H1 (cell line): ENCODE data around the gene ANXA9. TPM values are rescaled to one million over a fixed set of nuclear protein-coding genes. Genes with fewer than 3 reads are reported as not detected.

Experiments used
- CTCF ChIA-PET: fragments of 300-600 bp; sonication (Branson Sonifier 250); formaldehyde crosslinking; loops from one replicate; lab custom pipeline; 2021; ENCODE audit not compliant: partially characterized antibody; lab: Charles Lee
- POLR2A ChIA-PET: fragments of 300-600 bp; sonication (Branson Sonifier 250); formaldehyde crosslinking; loops from one replicate; lab custom pipeline; 2021; ENCODE audit warnings: inconsistent platforms; ENCODE audit not compliant: partially characterized antibody; lab: Charles Lee
- DNase-seq, 2 experiments: peaks; one replicate each; pipeline versions ENCODE4 v3.0.0 to v3.0.0-alpha.2; 2010 to 2022; ENCODE audit warnings: low spot score in 2 of 2, low read depth in 1 of 2, mixed read lengths in 1 of 2
- FAIRE-seq: peaks from 2 replicates; lab custom pipeline; 2011; peaks lifted over from hg19 to GRCh38; lab: Jason Lieb, UNC
- H2AFZ ChIP-seq: 2 replicates; pipeline ENCODE4 v1.8.1; 2012; ENCODE audit warnings: low read length, inconsistent platforms
- H2AK5ac ChIP-seq: 2 replicates; pipeline ENCODE4 v1.6.1; 2013; ENCODE audit warnings: low read depth, low read length
- H2BK120ac ChIP-seq: replicated peaks from 2 replicates; pipeline ENCODE3; 2013; ENCODE audit warnings: low read depth, low read length, inconsistent platforms
- H2BK12ac ChIP-seq: 2 replicates; pipeline ENCODE4 v1.6.1; 2013; ENCODE audit warnings: low read depth, low read length
- H2BK15ac ChIP-seq: 2 replicates; pipeline ENCODE4 v1.6.1; 2013; ENCODE audit warnings: low read length
- H2BK20ac ChIP-seq: 2 replicates; pipeline ENCODE4 v1.6.1; 2013; ENCODE audit warnings: low read length
- H2BK5ac ChIP-seq: 2 replicates; pipeline ENCODE4 v1.6.1; 2013; ENCODE audit warnings: low read depth, low read length
- H3K14ac ChIP-seq: 2 replicates; pipeline ENCODE4 v1.6.1; 2013; ENCODE audit warnings: inconsistent platforms; ENCODE audit not compliant: insufficient read length
- H3K18ac ChIP-seq: 2 replicates; pipeline ENCODE4 v1.6.1; 2013; ENCODE audit warnings: low read length; ENCODE audit errors: extremely low read depth
- H3K23ac ChIP-seq: 2 replicates; pipeline ENCODE4 v1.6.1; 2013; ENCODE audit warnings: inconsistent platforms; ENCODE audit not compliant: insufficient read length
- H3K23me2 ChIP-seq: 2 replicates; pipeline ENCODE4 v1.6.1; 2013; ENCODE audit warnings: low read depth, low read length
- H3K27ac ChIP-seq: 2 replicates; pipeline ENCODE4 v1.6.1; 2011; ENCODE audit warnings: low read depth, low read length, inconsistent platforms
- H3K27me3 ChIP-seq, 4 experiments: replicated peaks in 1 of 4; 1 replicate in 1 of 4; 2 replicates in 3 of 4; pipeline versions ENCODE4 v1.6.1 to v1.8.1; 2011 to 2013; ENCODE audit warnings: low read length in 3 of 4, mild to moderate bottlenecking in 3 of 4, inconsistent platforms in 2 of 4, mixed read lengths in 2 of 4, moderate library complexity in 1 of 4; ENCODE audit not compliant: control insufficient read depth in 3 of 4, insufficient read depth in 3 of 4; ENCODE audit errors: extremely low read depth in 1 of 4
- H3K36me3 ChIP-seq, 4 experiments: 2 replicates each; pipeline versions ENCODE4 v1.6.1 to v1.8.1; 2011 to 2013; ENCODE audit warnings: mild to moderate bottlenecking in 4 of 4, low read length in 3 of 4, moderate library complexity in 2 of 4, control low read depth in 1 of 4, inconsistent platforms in 1 of 4; ENCODE audit not compliant: insufficient read depth in 4 of 4, control insufficient read depth in 2 of 4
- H3K4ac ChIP-seq: replicated peaks from 2 replicates; pipeline ENCODE3; 2013; ENCODE audit warnings: low read length, low read depth, mixed read lengths, inconsistent platforms; ENCODE audit not compliant: insufficient read length
- H3K4me1 ChIP-seq, 4 experiments: replicated peaks in 1 of 4; 1 replicate in 1 of 4; 2 replicates in 3 of 4; pipeline versions ENCODE4 v1.6.1 to v1.8.1; 2011 to 2013; ENCODE audit warnings: low read length in 3 of 4, inconsistent platforms in 2 of 4, mixed read lengths in 1 of 4; ENCODE audit not compliant: insufficient read depth in 4 of 4, control insufficient read depth in 3 of 4
- H3K4me2 ChIP-seq, 2 experiments: 2 replicates each; pipeline versions ENCODE4 v1.6.1 to v1.8.1; 2011 to 2013; ENCODE audit warnings: low read depth in 2 of 2, low read length in 2 of 2, control low read depth in 1 of 2, inconsistent platforms in 1 of 2, mild to moderate bottlenecking in 1 of 2; ENCODE audit not compliant: insufficient read depth in 1 of 2
- H3K4me3 ChIP-seq, 4 experiments: fragments of 200-600, 300-600 bp in 1 of 4; sonication (generic), shearing (Covaris generic), sonication (Bioruptor Twin) in 1 of 4; 2 replicates each; pipeline versions ENCODE4 v1.5.1 to v1.8.1; 2011 to 2016; ENCODE audit warnings: low read length in 4 of 4, low read depth in 3 of 4, control low read depth in 2 of 4, inconsistent platforms in 2 of 4, mild to moderate bottlenecking in 2 of 4, mixed read lengths in 1 of 4, moderate library complexity in 1 of 4; ENCODE audit not compliant: insufficient read depth in 2 of 4; ENCODE audit errors: extremely low read depth in 1 of 4
- H3K56ac ChIP-seq: replicated peaks from 2 replicates; pipeline ENCODE3; 2013; ENCODE audit warnings: low read depth, mild to moderate bottlenecking, mixed read lengths, low read length, inconsistent platforms; ENCODE audit not compliant: insufficient read length
- H3K79me1 ChIP-seq: 2 replicates; pipeline ENCODE4 v1.6.1; 2013; ENCODE audit warnings: low read depth, low read length, control low read depth
- H3K79me2 ChIP-seq, 2 experiments: 2 replicates each; pipeline versions ENCODE4 v1.6.1 to v1.8.1; 2012 to 2013; ENCODE audit warnings: low read length in 2 of 2, mild to moderate bottlenecking in 2 of 2, inconsistent platforms in 1 of 2; ENCODE audit not compliant: insufficient read depth in 2 of 2, control insufficient read depth in 1 of 2
- H3K9ac ChIP-seq, 4 experiments: replicated peaks in 1 of 4; 1 replicate in 1 of 4; 2 replicates in 3 of 4; pipeline versions ENCODE4 v1.6.1 to v1.8.1; 2011 to 2013; ENCODE audit warnings: low read depth in 3 of 4, low read length in 3 of 4, control low read depth in 2 of 4, mild to moderate bottlenecking in 2 of 4, moderate library complexity in 2 of 4, inconsistent platforms in 1 of 4; ENCODE audit errors: extremely low read depth in 1 of 4
- H3K9me3 ChIP-seq, 2 experiments: 2 replicates each; pipeline versions ENCODE4 v1.6.1 to v1.8.1; 2012 to 2013; ENCODE audit warnings: mild to moderate bottlenecking in 2 of 2, moderate library complexity in 2 of 2, control low read depth in 1 of 2, inconsistent platforms in 1 of 2, low read depth in 1 of 2, low read length in 1 of 2, mixed read lengths in 1 of 2; ENCODE audit not compliant: insufficient read depth in 2 of 2
- H4K20me1 ChIP-seq, 2 experiments: replicated peaks in 1 of 2; 2 replicates each; pipeline versions ENCODE3 to v1.8.1; 2011 to 2013; ENCODE audit warnings: inconsistent platforms in 2 of 2, low read length in 2 of 2, mild to moderate bottlenecking in 1 of 2; ENCODE audit not compliant: insufficient read depth in 2 of 2, control insufficient read depth in 1 of 2
- H4K5ac ChIP-seq: 2 replicates; pipeline ENCODE4 v1.6.1; 2013; ENCODE audit warnings: low read length, low read depth, mixed read lengths, inconsistent platforms; ENCODE audit not compliant: insufficient read length
- H4K8ac ChIP-seq: 2 replicates; pipeline ENCODE4 v1.8.0; 2013; ENCODE audit warnings: mild to moderate bottlenecking, moderate library complexity, low read length, inconsistent platforms; ENCODE audit not compliant: insufficient read depth; ENCODE audit errors: extremely low read depth
- H4K91ac ChIP-seq: replicated peaks from 2 replicates; pipeline ENCODE3; 2013; ENCODE audit warnings: low read length, mixed read lengths, inconsistent platforms; ENCODE audit not compliant: insufficient read length
- EZH2 ChIP-seq: fragments of 200-600 bp; sonication (generic); IDR thresholded peaks from 2 replicates; pipeline ENCODE4 v1.7.1; 2012; ENCODE audit warnings: low read depth, mild to moderate bottlenecking, moderate library complexity, low read length, inconsistent platforms; ENCODE audit not compliant: severe bottlenecking
- PHF8 ChIP-seq: fragments of 200-600 bp; sonication (generic); conservative IDR thresholded peaks from 2 replicates; pipeline ENCODE4 v1.7.1; 2012; ENCODE audit warnings: low read depth, mild to moderate bottlenecking, inconsistent platforms, low read length, moderate library complexity
- SAP30 ChIP-seq: fragments of 300-600 bp; sonication (generic); IDR thresholded peaks from 2 replicates; pipeline ENCODE4 v1.7.1; 2012; ENCODE audit warnings: low read length, moderate library complexity, mild to moderate bottlenecking, inconsistent platforms; ENCODE audit not compliant: insufficient read depth, insufficient replicate concordance
- WGBS, 2 experiments: shearing (Covaris generic) in 1 of 2; methylation state at CpG; one replicate each; pipeline versions ENCODE4 v1.1.6 to v1.1.7; 2013 to 2015; ENCODE audit warnings: low lambda C conversion rate in 2 of 2, mixed read lengths in 2 of 2, inconsistent platforms in 1 of 2, low coverage in 1 of 2, missing lambda C conversion rate in 1 of 2; ENCODE audit not compliant: insufficient replicate concordance in 2 of 2, insufficient coverage in 1 of 2, insufficient read length in 1 of 2; ENCODE audit errors: extremely low coverage in 1 of 2, missing lambda C conversion rate in 1 of 2; 5-methylcytosine and 5-hydroxymethylcytosine counted together
- polyA plus RNA-seq, 7 experiments: library from polyadenylated mRNA; depleted of rRNA in 3 of 7; stranded (reverse) in 5 of 7; unstranded in 2 of 7; fragments of >200 nt in 5 of 7; fragments of 200-250 nt in 2 of 7; gene quantifications; 1 replicate in 5 of 7; 2 replicates in 1 of 7; 4 replicates in 1 of 7; pipeline versions ENCODE4 v1.2.1 to v1.2.3, GENCODE V29; 2011 to 2013; ENCODE audit warnings: missing spikeins in 2 of 7, mixed read lengths in 2 of 7
- total RNA-seq: library from RNA; stranded (reverse); fragmentation: NEBNext Ultra II Directional; extraction: Animal tissue kit (Norgen Biotek cat#: 25700); gene quantifications from 2 replicates; pipeline ENCODE4 v1.2.1, GENCODE V29; 2021

ANXA9 gene
- total and polyA plus RNA-seq, 2 of the 8 experiments (the other 6 are each of a cell fraction or from before 2014, with no cell fraction given), result 1.8 to 3.5 TPM

DNA sequence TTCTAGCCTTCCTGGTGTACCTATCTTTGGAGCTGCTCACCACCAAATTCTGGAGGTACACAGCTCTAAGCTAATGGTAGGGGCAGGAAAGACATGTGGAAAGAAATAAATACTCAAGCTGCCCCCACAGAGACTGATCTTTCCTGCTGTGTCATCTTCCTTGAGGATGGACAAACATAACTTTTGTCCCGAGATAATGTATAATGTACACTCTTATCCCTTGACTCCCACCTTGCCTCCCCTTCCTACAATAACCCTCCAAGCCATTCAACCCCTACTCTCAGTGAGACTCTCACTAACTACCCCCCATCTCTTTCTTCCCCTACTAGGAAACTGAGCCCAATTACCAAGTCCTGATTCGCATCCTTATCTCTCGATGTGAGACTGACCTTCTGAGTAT lies 12.2 kb downstream of the ANXA9 start:
- H2AFZ ChIP-seq, result no peak overlapping the region
- no peak overlapping the region for H3K9ac ChIP-seq
- no peaks in the 10 kb centered on the region for H4K20me1 ChIP-seq
- no peak overlapping the region for H3K4ac ChIP-seq
- H3K18ac ChIP-seq, result no peak overlapping the region
- no peak overlapping the region for H4K91ac ChIP-seq
- DNase-seq (no peak), FAIRE-seq (no peak)
- H3K79me2 ChIP-seq, result no peaks in the 10 kb centered on the region
- no peak overlapping the region for H3K4me3 ChIP-seq
- no peak overlapping the region for H2AK5ac ChIP-seq
- H3K23ac ChIP-seq, result no peak overlapping the region
- H3K27me3 ChIP-seq, result no peaks in the 10 kb centered on the region
- H3K14ac ChIP-seq, result no peak overlapping the region
- no peak overlapping the region for H3K56ac ChIP-seq
- H2BK12ac ChIP-seq, result no peak overlapping the region
- H2BK5ac ChIP-seq, result no peak overlapping the region
- ChIA-PET CTCF (interaction anchor here (1.2 to 7.0 kb wide), 11 partner anchors 8 to 105 kb away, joined by 3 to 183 read pairs (median 6); partner anchors contain the start of genes ANXA9, CDC42SE1, CERS2 and MINDY1), POLR2A (interaction anchor here (0.6 to 6.3 kb wide), 5 partner anchors 12 to 63 kb away, joined by 3 to 44 read pairs (median 4); partner anchors contain the start of genes ANXA9 and MINDY1)
- no peak overlapping the region for H4K8ac ChIP-seq
- H3K4me1 ChIP-seq, result peaks cover 0 to 4% (median 0%) of the 10 kb centered on the region in 4 experiments; a peak in 1 of 7 replicates
- 93% methylated on average over 3 of the region's 3 CpGs; no CpG with 5 or more reads in 1 of the 2 experiments for WGBS, 2 experiments
- H3K36me3 ChIP-seq, result peaks cover 0 to 7% (median 5%) of the 10 kb centered on the region in 4 experiments; a peak in 6 of 8 replicates
- no peaks in the 10 kb centered on the region for H3K9me3 ChIP-seq
- no peak overlapping the region for H2BK20ac ChIP-seq
- no peak overlapping the region for H4K5ac ChIP-seq
- H2BK120ac ChIP-seq, result no peak overlapping the region
- no peak overlapping the region for H3K4me2 ChIP-seq
- no peak overlapping the region for H2BK15ac ChIP-seq
- no peaks in the 10 kb centered on the region for H3K23me2 ChIP-seq
- H3K79me1 ChIP-seq, result no peaks in the 10 kb centered on the region
- no peak overlapping the region for H3K27ac ChIP-seq
- TF ChIP-seq EZH2 (no peak), PHF8 (no peak), SAP30 (no peak)
